HepG2 (cell line): ENCODE data around the gene RABGEF1. TPM values are rescaled to one million over a fixed set of nuclear protein-coding genes. Genes with fewer than 3 reads are reported as not detected.

Experiments
- FOXA3 ChIP-seq: IDR thresholded peaks from 2 replicates; pipeline ENCODE4 v1.6.1; 2016; ENCODE audit warnings: missing genetic modification reagents, missing compliant biosample characterization
- GTF3A ChIP-seq: sonication (generic); formaldehyde crosslinking; conservative IDR thresholded peaks from 2 replicates; pipeline ENCODE4 v1.4.0; 2020; ENCODE audit warnings: mild to moderate bottlenecking, missing genetic modification reagents
- HMG20A ChIP-seq: IDR thresholded peaks from 2 replicates; pipeline ENCODE4 v1.6.1; 2016; ENCODE audit warnings: borderline replicate concordance
- HNRNPH1 ChIP-seq: fragments of 200-400 bp; formaldehyde crosslinking; optimal IDR thresholded peaks from 2 replicates; pipeline ENCODE3; 2017; ENCODE audit warnings: mild to moderate bottlenecking, low read depth, low read length
- IKZF5 ChIP-seq: IDR thresholded peaks from 2 replicates; pipeline ENCODE4 v1.6.1; 2018; ENCODE audit warnings: missing genetic modification reagents, mild to moderate bottlenecking, missing compliant biosample characterization
- MLLT10 ChIP-seq: sonication (generic); formaldehyde crosslinking; IDR thresholded peaks from 2 replicates; pipeline ENCODE4 v1.4.0; 2020; ENCODE audit warnings: missing genetic modification reagents
- NCOA2 ChIP-seq: sonication (generic); formaldehyde crosslinking; IDR thresholded peaks from 2 replicates; pipeline ENCODE4 v1.8.0; 2022; ENCODE audit warnings: inconsistent platforms
- NR2F2 ChIP-seq: IDR thresholded peaks from 2 replicates; pipeline ENCODE4 v1.6.1; 2012; ENCODE audit warnings: low read depth, inconsistent platforms, borderline replicate concordance
- RFX5 ChIP-seq: IDR thresholded peaks from 2 replicates; pipeline ENCODE4 v1.6.1; 2011; ENCODE audit warnings: low read depth, low read length, improper control_type of control experiment
- ZBTB37 ChIP-seq: sonication (generic); formaldehyde crosslinking; IDR thresholded peaks from 2 replicates; pipeline ENCODE4 v1.4.0; 2020; ENCODE audit warnings: mild to moderate bottlenecking, missing genetic modification reagents
- ZFP82 ChIP-seq: sonication (generic); formaldehyde crosslinking; IDR thresholded peaks from 2 replicates; pipeline ENCODE4 v1.5.1; 2020; ENCODE audit warnings: mild to moderate bottlenecking, missing genetic modification reagents, borderline replicate concordance
- ZHX1 ChIP-seq: sonication (generic); formaldehyde crosslinking; IDR thresholded peaks from 2 replicates; pipeline ENCODE4 v1.8.1; 2022; ENCODE audit warnings: low read depth, mild to moderate bottlenecking, missing genetic modification reagents
- ZNF441 ChIP-seq: sonication (generic); formaldehyde crosslinking; IDR thresholded peaks from 2 replicates; pipeline ENCODE4 v1.7.0; 2021; ENCODE audit warnings: missing genetic modification reagents, borderline replicate concordance
- ZNF629 ChIP-seq: sonication (generic); formaldehyde crosslinking; conservative IDR thresholded peaks from 2 replicates; pipeline ENCODE4 v1.5.0; 2020; ENCODE audit warnings: missing genetic modification reagents
- polyA plus RNA-seq, 8 experiments: library from polyadenylated mRNA; depleted of rRNA in 3 of 8; stranded (reverse) in 7 of 8; unstranded in 1 of 8; fragments of >200 nt; fragmentation: Illumina TruSeq in 4 of 8; extraction: Trizol in 4 of 8; gene quantifications; 2 replicates each; pipeline versions ENCODE4 v1.2.1 to v1.2.3, GENCODE V29; 2011 to 2016; ENCODE audit warnings: low read depth in 4 of 8, missing spikeins in 1 of 8, mixed read lengths in 1 of 8; ENCODE audit not compliant: insufficient read depth in 1 of 8
- total RNA-seq, 5 experiments: library from RNA; depleted of rRNA; stranded (reverse); fragments of >200 nt; fragmentation: Illumina TruSeq; extraction: Trizol; gene quantifications; 2 replicates each; pipeline ENCODE4 v1.2.3, GENCODE V29; 2016; ENCODE audit warnings: low read depth in 1 of 5
- TF ChIP-seq, protein P1 (sequence below): sonication (generic); formaldehyde crosslinking; IDR thresholded peaks from 2 replicates; pipeline ENCODE4 v1.4.0; 2020; ENCODE audit warnings: missing genetic modification reagents
- TF ChIP-seq, protein P2 (sequence below): sonication (generic); formaldehyde crosslinking; IDR thresholded peaks from 2 replicates; pipeline ENCODE4 v1.8.1; 2023; ENCODE audit warnings: mild to moderate bottlenecking, missing genetic modification reagents
- TF ChIP-seq, protein P3 (sequence below): sonication (generic); formaldehyde crosslinking; IDR thresholded peaks from 2 replicates; pipeline ENCODE4 v1.5.1; 2020; ENCODE audit warnings: mild to moderate bottlenecking, missing genetic modification reagents, moderate library complexity

RABGEF1 gene
- total and polyA plus RNA-seq, 2 of the 13 experiments (the other 11 are each of a cell fraction or from before 2014, with no cell fraction given) = 22.7 to 35.3 TPM

GRCh38 chr7:66740302-66740979 lies at the start of gene RABGEF1 (continued):
- TF ChIP-seq IKZF5 (CRISPR knock-in tag) (peak; percentile 67; the same call in 1 of the 2 replicates), GTF3A (CRISPR knock-in tag) (peak; percentile 96), NCOA2 (no peak; the same call in 1 of the 2 replicates), ZNF629 (CRISPR knock-in tag) (peak; percentile 9; the same call in 1 of the 2 replicates), ZHX1 (CRISPR knock-in tag) (no peak), FOXA3 (CRISPR knock-in tag) (0 out of 2 replicates have a peak, but pooled peaks have one; percentile 29), ZNF441 (CRISPR knock-in tag) (peak; percentile 74; the same call in 1 of the 2 replicates), NR2F2 (no peak), HMG20A (no peak), RFX5 (no peak), MLLT10 (CRISPR knock-in tag) (no peak), HNRNPH1 (no peak), ZBTB37 (CRISPR knock-in tag) (no peak), ZFP82 (CRISPR knock-in tag) (no peak)
- TF ChIP-seq, protein P1, sequence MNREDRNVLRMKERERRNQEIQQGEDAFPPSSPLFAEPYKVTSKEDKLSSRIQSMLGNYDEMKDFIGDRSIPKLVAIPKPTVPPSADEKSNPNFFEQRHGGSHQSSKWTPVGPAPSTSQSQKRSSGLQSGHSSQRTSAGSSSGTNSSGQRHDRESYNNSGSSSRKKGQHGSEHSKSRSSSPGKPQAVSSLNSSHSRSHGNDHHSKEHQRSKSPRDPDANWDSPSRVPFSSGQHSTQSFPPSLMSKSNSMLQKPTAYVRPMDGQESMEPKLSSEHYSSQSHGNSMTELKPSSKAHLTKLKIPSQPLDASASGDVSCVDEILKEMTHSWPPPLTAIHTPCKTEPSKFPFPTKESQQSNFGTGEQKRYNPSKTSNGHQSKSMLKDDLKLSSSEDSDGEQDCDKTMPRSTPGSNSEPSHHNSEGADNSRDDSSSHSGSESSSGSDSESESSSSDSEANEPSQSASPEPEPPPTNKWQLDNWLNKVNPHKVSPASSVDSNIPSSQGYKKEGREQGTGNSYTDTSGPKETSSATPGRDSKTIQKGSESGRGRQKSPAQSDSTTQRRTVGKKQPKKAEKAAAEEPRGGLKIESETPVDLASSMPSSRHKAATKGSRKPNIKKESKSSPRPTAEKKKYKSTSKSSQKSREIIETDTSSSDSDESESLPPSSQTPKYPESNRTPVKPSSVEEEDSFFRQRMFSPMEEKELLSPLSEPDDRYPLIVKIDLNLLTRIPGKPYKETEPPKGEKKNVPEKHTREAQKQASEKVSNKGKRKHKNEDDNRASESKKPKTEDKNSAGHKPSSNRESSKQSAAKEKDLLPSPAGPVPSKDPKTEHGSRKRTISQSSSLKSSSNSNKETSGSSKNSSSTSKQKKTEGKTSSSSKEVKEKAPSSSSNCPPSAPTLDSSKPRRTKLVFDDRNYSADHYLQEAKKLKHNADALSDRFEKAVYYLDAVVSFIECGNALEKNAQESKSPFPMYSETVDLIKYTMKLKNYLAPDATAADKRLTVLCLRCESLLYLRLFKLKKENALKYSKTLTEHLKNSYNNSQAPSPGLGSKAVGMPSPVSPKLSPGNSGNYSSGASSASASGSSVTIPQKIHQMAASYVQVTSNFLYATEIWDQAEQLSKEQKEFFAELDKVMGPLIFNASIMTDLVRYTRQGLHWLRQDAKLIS (CRISPR knock-in tag) = no peak
- TF ChIP-seq, protein P2, sequence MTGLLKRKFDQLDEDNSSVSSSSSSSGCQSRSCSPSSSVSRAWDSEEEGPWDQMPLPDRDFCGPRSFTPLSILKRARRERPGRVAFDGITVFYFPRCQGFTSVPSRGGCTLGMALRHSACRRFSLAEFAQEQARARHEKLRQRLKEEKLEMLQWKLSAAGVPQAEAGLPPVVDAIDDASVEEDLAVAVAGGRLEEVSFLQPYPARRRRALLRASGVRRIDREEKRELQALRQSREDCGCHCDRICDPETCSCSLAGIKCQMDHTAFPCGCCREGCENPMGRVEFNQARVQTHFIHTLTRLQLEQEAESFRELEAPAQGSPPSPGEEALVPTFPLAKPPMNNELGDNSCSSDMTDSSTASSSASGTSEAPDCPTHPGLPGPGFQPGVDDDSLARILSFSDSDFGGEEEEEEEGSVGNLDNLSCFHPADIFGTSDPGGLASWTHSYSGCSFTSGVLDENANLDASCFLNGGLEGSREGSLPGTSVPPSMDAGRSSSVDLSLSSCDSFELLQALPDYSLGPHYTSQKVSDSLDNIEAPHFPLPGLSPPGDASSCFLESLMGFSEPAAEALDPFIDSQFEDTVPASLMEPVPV (CRISPR knock-in tag) = no peak
- TF ChIP-seq, protein P3, sequence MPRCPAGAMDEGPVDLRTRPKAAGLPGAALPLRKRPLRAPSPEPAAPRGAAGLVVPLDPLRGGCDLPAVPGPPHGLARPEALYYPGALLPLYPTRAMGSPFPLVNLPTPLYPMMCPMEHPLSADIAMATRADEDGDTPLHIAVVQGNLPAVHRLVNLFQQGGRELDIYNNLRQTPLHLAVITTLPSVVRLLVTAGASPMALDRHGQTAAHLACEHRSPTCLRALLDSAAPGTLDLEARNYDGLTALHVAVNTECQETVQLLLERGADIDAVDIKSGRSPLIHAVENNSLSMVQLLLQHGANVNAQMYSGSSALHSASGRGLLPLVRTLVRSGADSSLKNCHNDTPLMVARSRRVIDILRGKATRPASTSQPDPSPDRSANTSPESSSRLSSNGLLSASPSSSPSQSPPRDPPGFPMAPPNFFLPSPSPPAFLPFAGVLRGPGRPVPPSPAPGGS (CRISPR knock-in tag) = peak; percentile 85
